ENCODE data around the gene FOXL2NB. TPM values are rescaled to one million over a fixed set of nuclear protein-coding genes. Genes with fewer than 3 reads are reported as not detected.
"Not testable (repeated sequence)": the region's sequence is repeated elsewhere in the genome, so short reads cannot be mapped to it uniquely, and the experiment has no call there.

The FOXL2NB gene
- total RNA-seq, 1 experiment from 2014 or later = not detected

DNA sequence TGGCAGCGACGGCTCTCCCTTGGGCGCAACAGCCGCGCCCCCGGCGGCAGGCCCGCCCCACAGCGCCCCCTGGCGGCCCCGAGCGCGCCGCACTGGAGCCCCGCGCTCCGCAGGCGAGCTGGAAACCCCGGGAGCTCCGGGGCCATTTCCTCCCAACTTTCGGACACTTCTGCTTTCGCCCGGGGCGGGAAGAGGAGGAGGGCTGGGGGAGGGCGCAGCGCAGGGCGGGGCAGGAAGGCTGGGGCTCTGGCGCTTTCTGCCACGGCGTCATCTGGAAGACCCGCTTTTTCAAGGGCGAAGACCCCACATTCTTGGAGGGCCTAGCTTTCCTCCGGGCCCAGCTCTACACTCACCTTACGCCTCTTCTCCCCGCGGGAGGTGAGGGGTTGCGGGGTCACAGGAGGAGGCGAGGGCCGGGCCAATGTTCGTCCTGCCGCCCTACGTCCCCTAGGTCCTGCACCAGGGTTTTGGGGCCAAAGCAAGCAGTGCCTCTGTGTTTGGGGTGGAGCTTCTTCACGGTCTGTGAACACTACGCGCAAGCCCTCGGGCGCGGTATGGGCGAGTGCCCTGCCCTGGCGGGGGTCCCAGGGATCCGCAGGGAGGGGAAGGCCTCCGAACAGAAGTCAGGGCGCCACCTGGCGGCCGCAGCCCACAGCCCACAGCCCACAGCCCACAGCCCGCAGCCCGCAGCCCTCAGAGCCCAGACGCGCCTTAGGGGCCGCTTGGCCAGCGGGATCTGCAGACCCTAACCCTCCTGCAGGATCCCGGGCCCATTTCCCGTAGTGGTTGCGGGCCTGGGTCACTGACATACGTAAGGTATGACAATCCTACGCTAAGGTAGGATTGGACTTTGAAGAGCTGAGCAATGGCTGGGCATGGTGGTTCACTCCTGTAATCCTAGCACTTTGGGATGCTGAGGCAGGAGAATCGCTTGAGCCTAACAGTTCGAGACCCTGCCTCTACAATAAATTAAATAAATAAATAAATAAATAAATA is 31.2 kb upstream of the FOXL2NB start:
- Histone ChIP-seq H3K9me3 (replicated peaks) (no peaks in the 10 kb centered on the region), H3K27ac (peak overlapping the region; percentile 88), H3K4me3 (peak overlapping the region; percentile 69), H3K36me3 (no peaks in the 10 kb centered on the region), H3K4me1 (replicated peaks) (0 out of 2 replicates have a peak, but pooled peaks cover 11% of the 10 kb centered on the region), H3K27me3 (replicated peaks) (no peaks in the 10 kb centered on the region)
- DNase-seq (ENCODE audit: low read depth in 1 of 2, low spot score in 2 of 2) = peak; percentile 86 to 91

DNA sequence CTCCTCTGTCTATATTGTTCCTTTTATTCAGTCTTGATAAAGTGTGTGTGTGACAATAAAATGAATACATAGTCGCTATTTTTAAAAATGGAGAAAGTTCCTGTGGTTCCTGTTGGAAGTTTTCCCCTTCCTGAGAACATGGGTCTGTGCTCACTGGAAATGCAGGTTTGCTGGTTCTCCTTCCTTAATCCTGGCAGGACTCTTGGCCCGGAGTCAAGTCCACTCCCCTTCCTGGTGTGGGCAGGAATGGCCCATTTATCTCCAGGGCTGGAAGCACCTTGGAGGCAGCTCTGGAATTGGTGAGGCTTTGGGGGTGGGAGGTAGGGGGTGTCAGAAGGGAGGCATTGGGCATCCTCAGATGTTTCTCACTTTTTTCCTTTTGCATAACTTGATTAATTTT is 30.2 kb upstream of the FOXL2NB start:
- no peak overlapping the region for H3K27ac ChIP-seq
- H3K4me1 ChIP-seq (replicated peaks) = peaks cover 19% of the 10 kb centered on the region
- DNase-seq (ENCODE audit: low read depth in 1 of 2, low spot score in 2 of 2) = no peak
- no peaks in the 10 kb centered on the region for H3K9me3 ChIP-seq (replicated peaks)
- no peaks in the 10 kb centered on the region for H3K27me3 ChIP-seq (replicated peaks)
- H3K4me3 ChIP-seq = no peak overlapping the region
- no peaks in the 10 kb centered on the region for H3K36me3 ChIP-seq

DNA sequence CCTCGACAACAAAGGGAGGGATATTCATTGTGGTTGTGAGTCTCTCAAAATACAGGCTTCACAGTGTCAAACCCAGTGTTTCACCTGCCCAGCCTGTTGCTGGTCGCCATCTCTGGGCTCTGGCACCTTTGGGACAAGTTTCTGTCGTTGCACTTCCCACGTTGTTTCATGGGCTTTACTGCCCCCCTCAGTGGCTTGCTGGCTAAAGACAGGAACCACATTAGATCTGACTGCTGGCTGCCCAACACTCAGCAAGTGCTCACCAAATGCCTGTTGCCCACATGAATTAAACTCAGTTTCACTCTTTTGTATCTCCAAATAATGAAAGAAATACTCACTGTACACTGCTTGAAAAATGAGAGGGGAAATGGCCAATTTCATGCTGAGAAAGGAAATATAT is 27.7 kb upstream of the FOXL2NB start:
- Histone ChIP-seq H3K4me1 (replicated peaks) (peaks cover 29% of the 10 kb centered on the region), H3K27ac (no peak overlapping the region), H3K36me3 (no peaks in the 10 kb centered on the region), H3K9me3 (replicated peaks) (no peaks in the 10 kb centered on the region), H3K4me3 (no peak overlapping the region), H3K27me3 (replicated peaks) (no peaks in the 10 kb centered on the region)
- DNase-seq (ENCODE audit: low read depth in 1 of 2, low spot score in 2 of 2) = no peak

DNA sequence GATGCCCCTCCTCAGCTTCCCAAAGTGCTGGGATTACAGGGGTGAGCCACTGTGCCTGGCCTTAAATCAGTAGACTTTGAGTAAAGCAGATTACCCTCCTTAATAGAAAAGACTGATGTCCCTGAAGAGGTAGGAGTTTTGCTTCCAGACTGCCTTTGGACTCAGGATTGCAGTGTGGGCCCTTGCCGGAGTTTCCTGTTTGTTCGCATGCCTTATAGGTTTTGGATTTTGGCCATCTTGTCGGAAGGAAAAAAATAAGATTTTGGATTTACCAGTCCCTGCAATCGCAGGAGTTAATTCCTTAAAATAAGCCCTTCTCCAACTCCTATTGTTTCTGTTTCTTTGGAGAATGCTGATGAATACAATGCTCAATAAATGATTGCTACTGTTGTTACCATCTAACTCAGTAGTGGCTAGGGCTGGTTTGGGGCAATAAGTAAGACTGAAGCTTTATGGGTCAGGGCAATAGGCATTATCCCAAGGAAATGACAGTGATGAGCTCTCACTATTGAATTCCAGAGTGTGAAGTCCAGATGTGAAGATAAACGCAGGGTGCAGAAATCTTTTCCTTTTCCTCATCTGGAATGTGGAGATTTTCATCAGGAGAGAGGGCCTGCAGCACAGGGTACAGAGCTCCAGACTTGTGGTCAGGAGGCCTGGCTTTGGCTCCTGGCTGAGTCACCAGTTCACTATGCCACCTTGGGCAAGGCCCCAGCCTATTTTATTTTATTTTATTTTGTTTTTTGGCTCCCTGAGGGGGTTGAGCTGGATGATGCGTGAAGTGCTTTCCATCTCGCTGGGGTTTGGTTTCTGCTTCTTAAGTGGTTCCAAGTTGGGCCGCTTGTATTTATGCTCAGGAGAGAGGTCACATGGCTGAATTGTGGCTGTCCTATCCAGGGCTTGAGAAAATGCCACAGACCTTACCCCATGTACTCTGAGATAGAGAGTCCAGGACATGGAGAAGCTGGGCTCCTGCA is 25.4 kb upstream of the FOXL2NB start:
- Histone ChIP-seq H3K9me3 (replicated peaks) (no peaks in the 10 kb centered on the region), H3K4me3 (no peak overlapping the region), H3K27me3 (replicated peaks) (no peaks in the 10 kb centered on the region), H3K36me3 (no peaks in the 10 kb centered on the region), H3K4me1 (replicated peaks) (peaks cover 18% of the 10 kb centered on the region), H3K27ac (peak overlapping the region; percentile 25)
- peak; percentile 82 for DNase-seq (ENCODE audit: low read depth in 1 of 2, low spot score in 2 of 2)

DNA sequence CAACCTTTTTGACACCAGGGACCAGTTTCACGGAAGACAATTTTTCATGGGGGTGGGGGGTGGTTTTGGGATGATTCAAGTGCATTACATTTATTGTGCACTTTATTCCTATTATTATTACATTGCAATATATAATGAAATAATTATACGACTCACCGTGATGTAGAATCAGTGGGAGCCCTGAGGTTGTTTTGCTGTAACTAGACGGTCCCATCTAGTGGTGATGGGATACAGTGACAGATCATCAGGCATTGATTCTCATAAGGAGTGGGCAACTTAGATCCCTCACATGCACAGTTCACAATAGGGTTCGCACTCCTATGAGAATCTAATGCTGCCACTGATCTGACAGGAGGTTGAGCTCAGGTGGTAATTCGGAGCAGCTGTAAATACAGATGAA is 24.6 kb upstream of the FOXL2NB start:
- not testable (repeated sequence) for H3K27me3 ChIP-seq (replicated peaks); H3K9me3 ChIP-seq (replicated peaks); DNase-seq (ENCODE audit: low read depth in 1 of 2, low spot score in 2 of 2); H3K4me3 ChIP-seq; H3K36me3 ChIP-seq
- Histone ChIP-seq H3K4me1 (replicated peaks) (peaks cover 18% of the 10 kb centered on the region), H3K27ac (peak overlapping the region; percentile 25)

DNA sequence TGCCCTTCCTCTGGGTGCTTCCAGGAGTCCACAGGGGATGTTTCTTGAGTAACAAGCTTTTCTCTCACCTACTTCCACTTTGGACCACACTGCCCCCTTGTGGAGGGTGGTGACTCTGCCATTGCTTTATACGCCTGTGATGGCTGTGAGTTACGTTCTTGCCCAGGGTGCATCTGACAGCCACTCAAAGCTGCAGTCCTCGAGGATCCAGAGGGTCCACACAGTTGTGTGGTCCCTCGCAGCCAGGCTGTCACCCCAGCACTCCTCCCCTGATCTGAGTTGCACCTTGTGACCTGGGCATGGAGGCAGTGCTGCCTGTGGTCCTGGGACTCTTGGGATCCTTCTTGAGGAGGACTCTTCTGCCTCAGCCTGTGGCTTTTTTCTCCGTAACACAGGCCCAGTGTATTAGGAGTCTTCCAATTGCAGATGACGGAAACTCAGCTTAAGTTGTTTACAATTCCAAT is 23.5 kb upstream of the FOXL2NB start:
- no peaks in the 10 kb centered on the region for H3K9me3 ChIP-seq (replicated peaks)
- H3K27ac ChIP-seq = no peak overlapping the region
- H3K4me1 ChIP-seq (replicated peaks) = peaks cover 18% of the 10 kb centered on the region
- H3K27me3 ChIP-seq (replicated peaks) = no peaks in the 10 kb centered on the region
- no peaks in the 10 kb centered on the region for H3K36me3 ChIP-seq
- peak; percentile 59 to 79 for DNase-seq (ENCODE audit: low read depth in 1 of 2, low spot score in 2 of 2)
- no peak overlapping the region for H3K4me3 ChIP-seq

DNA sequence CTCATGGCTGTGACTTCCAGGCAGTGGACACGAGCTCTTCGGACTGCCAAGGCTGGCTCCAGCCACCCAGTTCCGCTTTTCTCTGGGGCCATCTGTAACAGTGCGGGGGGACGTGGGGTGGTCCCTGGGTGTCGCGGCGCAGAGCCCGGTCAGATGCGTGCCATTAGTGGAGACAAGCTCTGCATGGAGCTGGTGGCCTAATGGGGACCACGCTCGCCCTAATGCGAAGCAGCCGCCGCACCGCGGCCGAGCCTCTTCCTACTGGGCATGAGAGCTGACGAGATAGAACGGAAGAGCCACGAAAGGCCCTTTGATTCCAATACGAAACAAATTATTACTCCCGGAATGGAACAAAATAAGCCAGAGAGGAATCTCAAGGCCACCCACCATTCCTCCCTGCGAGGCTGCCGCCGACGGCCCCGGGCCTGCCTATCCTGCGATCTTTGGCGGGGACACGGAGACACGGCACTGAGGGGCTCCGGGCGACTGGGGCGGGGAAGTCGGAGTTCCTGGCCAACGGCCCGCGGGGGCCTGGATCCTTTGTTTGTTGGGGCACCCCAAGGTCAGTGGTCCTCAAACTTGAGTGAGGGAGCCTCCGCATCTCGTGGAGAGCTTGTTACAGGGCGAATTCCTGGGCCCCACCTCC is 18.2 kb upstream of the FOXL2NB start:
- H3K4me3 ChIP-seq = no peak overlapping the region
- no peaks in the 10 kb centered on the region for H3K4me1 ChIP-seq (replicated peaks)
- H3K9me3 ChIP-seq (replicated peaks) = no peaks in the 10 kb centered on the region
- H3K36me3 ChIP-seq = no peaks in the 10 kb centered on the region
- no peaks in the 10 kb centered on the region for H3K27me3 ChIP-seq (replicated peaks)
- DNase-seq (ENCODE audit: low read depth in 1 of 2, low spot score in 2 of 2) = no peak
- no peak overlapping the region for H3K27ac ChIP-seq

DNA sequence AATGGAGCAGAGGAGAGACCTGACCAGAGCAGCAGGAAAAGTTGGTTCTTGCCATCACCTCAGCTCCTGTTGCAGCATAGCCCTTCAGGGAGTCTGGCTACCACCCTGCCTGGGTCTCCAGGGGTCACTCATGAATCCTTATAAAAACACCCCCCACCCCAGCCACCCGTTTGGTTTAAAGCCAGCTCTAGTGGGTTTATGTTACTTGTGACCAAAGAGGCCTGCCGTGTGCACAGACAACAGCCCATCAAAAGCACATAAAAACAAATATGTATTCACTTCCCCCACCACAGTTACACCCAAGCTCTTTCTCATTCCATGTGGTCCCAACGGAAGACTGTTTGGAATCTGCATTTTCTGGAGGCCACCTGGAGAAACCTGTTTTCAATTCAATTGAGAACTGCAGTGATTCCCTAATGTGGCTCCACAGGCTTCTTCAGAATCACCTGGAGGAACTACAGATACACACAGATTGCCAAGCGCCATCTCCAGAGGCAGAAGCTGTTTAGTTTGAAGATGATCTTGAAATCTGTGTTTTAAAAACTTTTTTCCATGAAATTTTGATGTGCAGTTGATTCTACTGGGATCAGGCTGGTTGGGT is 13.8 kb upstream of the FOXL2NB start:
- Histone ChIP-seq H3K9me3 (replicated peaks) (peaks cover 11% of the 10 kb centered on the region), H3K36me3 (no peaks in the 10 kb centered on the region), H3K27me3 (replicated peaks) (peaks cover 23% of the 10 kb centered on the region), H3K4me3 (no peak overlapping the region), H3K4me1 (replicated peaks) (peaks cover 8% of the 10 kb centered on the region), H3K27ac (no peak overlapping the region)
- DNase-seq (ENCODE audit: low read depth in 1 of 2, low spot score in 2 of 2) = no peak

DNA sequence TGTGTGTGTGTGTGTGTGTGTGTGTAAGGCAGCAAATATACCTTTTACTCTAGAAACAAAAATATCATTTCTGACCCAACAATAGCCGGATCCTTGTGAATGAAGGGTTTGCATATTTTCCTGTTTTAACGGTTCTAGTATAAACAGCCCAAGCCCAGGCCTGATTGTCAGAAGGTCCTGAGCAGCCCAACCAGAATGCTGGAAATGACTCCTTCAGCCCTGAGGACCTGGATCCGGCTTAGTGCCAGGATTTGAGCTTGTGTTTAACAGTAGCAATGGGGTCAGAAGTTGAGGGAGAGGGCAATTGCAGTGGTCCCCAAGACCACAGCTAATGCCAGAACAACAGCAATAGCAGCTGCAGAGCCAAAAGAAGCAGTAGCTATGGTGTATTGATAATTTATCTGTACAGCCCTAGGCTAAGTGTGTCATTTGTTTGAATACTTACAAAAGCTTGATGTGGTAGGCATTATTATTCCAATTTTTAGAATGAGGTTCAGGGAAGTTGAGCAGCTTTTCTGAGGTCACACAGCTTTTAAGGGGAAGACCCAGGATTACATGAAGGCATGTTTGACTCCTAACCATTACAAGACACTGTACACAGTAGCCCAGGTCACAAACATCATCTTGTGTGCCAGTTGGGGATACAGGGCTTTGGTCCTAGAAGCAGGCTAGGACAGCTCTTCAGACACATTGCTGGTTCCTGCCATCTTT is 12.9 kb upstream of the FOXL2NB start:
- peaks cover 11% of the 10 kb centered on the region for H3K4me1 ChIP-seq (replicated peaks)
- H3K4me3 ChIP-seq = no peak overlapping the region
- H3K27me3 ChIP-seq (replicated peaks) = peaks cover 33% of the 10 kb centered on the region
- no peak for DNase-seq (ENCODE audit: low read depth in 1 of 2, low spot score in 2 of 2)
- peaks cover 11% of the 10 kb centered on the region for H3K9me3 ChIP-seq (replicated peaks)
- no peak overlapping the region for H3K27ac ChIP-seq
- no peaks in the 10 kb centered on the region for H3K36me3 ChIP-seq

DNA sequence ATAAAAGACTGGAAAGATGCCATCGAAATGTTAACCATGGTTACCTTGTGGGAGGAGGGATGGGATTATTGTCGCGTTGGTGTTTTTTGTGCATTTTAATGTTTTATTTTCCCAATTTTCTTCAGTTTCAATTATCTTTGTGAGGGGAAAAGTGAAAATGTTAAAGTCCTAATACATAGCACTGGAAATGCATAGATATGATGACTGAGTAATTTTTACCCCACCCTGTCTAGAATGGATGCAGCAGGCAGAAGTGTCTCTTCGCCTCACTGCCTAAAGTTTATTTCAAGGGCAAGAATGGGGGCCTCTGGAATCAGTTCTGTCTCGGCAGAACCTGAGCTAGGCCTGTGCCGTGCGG is 11.5 kb upstream of the FOXL2NB start:
- Histone ChIP-seq H3K36me3 (no peaks in the 10 kb centered on the region), H3K27ac (no peak overlapping the region), H3K4me1 (replicated peaks) (peaks cover 11% of the 10 kb centered on the region), H3K27me3 (replicated peaks) (peaks cover 41% of the 10 kb centered on the region), H3K4me3 (no peak overlapping the region), H3K9me3 (replicated peaks) (peaks cover 11% of the 10 kb centered on the region)
- DNase-seq (ENCODE audit: low read depth in 1 of 2, low spot score in 2 of 2) = no peak

DNA sequence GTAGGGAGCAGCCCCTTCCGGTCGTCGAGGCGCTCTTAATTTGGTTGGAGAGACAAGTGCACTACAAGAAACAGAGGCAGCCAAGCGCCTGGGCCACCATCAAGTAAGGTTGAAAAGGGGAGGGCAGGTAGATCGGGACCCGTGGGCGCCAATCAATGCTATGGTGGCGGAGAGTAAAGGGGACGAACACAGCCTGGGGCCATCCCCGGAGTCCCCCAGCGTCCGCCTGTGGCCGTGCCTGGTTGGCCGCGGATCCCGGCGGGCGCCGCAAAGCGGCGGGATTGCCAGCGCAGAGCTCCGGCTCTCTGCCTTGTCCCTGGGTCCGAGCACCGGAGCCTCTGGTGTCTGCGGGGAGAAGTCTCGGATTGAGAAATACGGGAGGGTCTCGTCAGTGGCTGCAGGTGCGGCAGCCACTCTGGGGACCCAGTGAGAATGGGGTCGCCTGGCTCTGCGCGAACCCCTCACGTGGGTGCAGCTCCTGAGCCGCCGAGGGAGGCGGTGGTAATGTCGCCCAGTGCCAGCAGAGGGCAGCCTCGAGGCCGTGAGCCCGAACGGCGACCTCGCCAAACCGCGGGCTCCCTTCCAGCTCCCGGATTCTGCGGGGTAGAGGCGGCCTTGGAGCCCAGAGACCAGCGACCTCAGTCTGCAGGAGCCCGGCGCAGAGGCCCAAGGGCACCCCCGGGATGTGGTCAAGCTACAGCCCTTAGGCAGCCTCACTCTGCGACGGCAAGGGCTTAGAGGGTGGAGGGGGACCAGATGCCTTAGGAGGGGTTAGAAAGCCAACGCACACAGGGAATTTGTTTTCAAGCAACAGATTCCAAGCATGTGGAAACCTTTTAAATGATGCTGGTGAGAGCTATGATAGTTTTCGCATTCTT is 10.9 kb upstream of the FOXL2NB start:
- H3K27ac ChIP-seq = no peak overlapping the region
- peaks cover 11% of the 10 kb centered on the region for H3K4me1 ChIP-seq (replicated peaks)
- peak in 1 of 2 experiments; percentile 46 for DNase-seq (ENCODE audit: low read depth in 1 of 2, low spot score in 2 of 2)
- no peaks in the 10 kb centered on the region for H3K36me3 ChIP-seq
- H3K4me3 ChIP-seq = 0 out of 2 replicates have a peak overlapping the region, but pooled peaks have one; percentile 9
- H3K9me3 ChIP-seq (replicated peaks) = peaks cover 11% of the 10 kb centered on the region
- H3K27me3 ChIP-seq (replicated peaks) = peaks cover 41% of the 10 kb centered on the region
